WTC11 (cell line): ENCODE results near the gene SYTL1. TPM values are rescaled to one million over a fixed set of nuclear protein-coding genes. Genes with fewer than 3 reads are reported as not detected.

ENCODE experiments used
- ATAC-seq: fragments of 200-7000 bp; cut with Tn5 transposase; 2 replicates; pipeline ENCODE4 v1.10.0; 2021; ENCODE audit warnings: mild to moderate bottlenecking, moderate library complexity
- CTCF ChIA-PET: fragments of 300-600 bp; sonication (Branson Sonifier 250); formaldehyde crosslinking; loops from one replicate; lab custom pipeline; 2021; ENCODE audit warnings: antibody characterized with exemption; lab: Charles Lee
- POLR2A ChIA-PET: fragments of 350-600 bp; sonication (Branson Sonifier 250); formaldehyde crosslinking; loops from one replicate; lab custom pipeline; 2021; ENCODE audit warnings: antibody characterized with exemption; lab: Charles Lee
- DNase-seq: peaks from one replicate; pipeline ENCODE4 v3.0.0; 2021; ENCODE audit warnings: low spot score
- H3K27ac Mint-ChIP-seq: 2 replicates; pipeline ENCODE4 v1.8.0; 2021; ENCODE audit warnings: mixed read lengths
- H3K27me3 Mint-ChIP-seq: 2 replicates; pipeline ENCODE4 v1.8.0; 2021; ENCODE audit warnings: low read depth, mild to moderate bottlenecking, moderate library complexity, mixed read lengths
- H3K36me3 Mint-ChIP-seq: 2 replicates; pipeline ENCODE4 v1.8.0; 2021; ENCODE audit warnings: mixed read lengths
- H3K4me1 Mint-ChIP-seq: 2 replicates; pipeline ENCODE4 v1.8.0; 2022; ENCODE audit warnings: mixed read lengths
- H3K4me3 Mint-ChIP-seq: 2 replicates; pipeline ENCODE4 v1.8.0; 2021; ENCODE audit warnings: mild to moderate bottlenecking, moderate library complexity, mixed read lengths
- H3K9me3 Mint-ChIP-seq: 2 replicates; pipeline ENCODE4 v1.8.0; 2021; ENCODE audit warnings: mixed read lengths
- ESRRA ChIP-seq: sonication (generic); formaldehyde crosslinking; IDR thresholded peaks from 2 replicates; pipeline ENCODE4 v1.8.1; 2022; ENCODE audit warnings: mild to moderate bottlenecking, missing genetic modification reagents, borderline replicate concordance
- ETV6 ChIP-seq: sonication (generic); formaldehyde crosslinking; IDR thresholded peaks from 2 replicates; pipeline ENCODE4 v1.8.1; 2022; ENCODE audit warnings: mild to moderate bottlenecking, missing genetic modification reagents
- JAZF1 ChIP-seq: fragments of 250-450 bp; sonication (Bioruptor Pico); IDR thresholded peaks from 2 replicates; pipeline ENCODE4 v1.9.0; 2021; ENCODE audit warnings: moderate library complexity, mild to moderate bottlenecking, inconsistent platforms
- NFATC4 ChIP-seq: fragments of 250-450 bp; sonication (Bioruptor Pico); IDR thresholded peaks from 2 replicates; pipeline ENCODE4 v1.9.0; 2021; ENCODE audit warnings: mild to moderate bottlenecking
- NR2C2 ChIP-seq: sonication (generic); formaldehyde crosslinking; IDR thresholded peaks from 2 replicates; pipeline ENCODE4 v1.8.0; 2022; ENCODE audit warnings: mild to moderate bottlenecking, missing genetic modification reagents
- PRRX2 ChIP-seq: fragments of 250-450 bp; sonication (Bioruptor Pico); IDR thresholded peaks from 2 replicates; pipeline ENCODE4 v1.8.0; 2021; ENCODE audit warnings: mild to moderate bottlenecking
- SMAD4 ChIP-seq: sonication (generic); formaldehyde crosslinking; IDR thresholded peaks from 2 replicates; pipeline ENCODE4 v1.8.0; 2022; ENCODE audit warnings: mild to moderate bottlenecking, missing genetic modification reagents
- ZNF138 ChIP-seq: sonication (generic); formaldehyde crosslinking; conservative IDR thresholded peaks from 2 replicates; pipeline ENCODE4 v1.8.1; 2022; ENCODE audit warnings: mild to moderate bottlenecking, moderate library complexity, missing genetic modification reagents
- ZNF423 ChIP-seq: fragments of 250-450 bp; sonication (Bioruptor Pico); IDR thresholded peaks from 2 replicates; pipeline ENCODE4 v2.1.2; 2022; ENCODE audit warnings: mild to moderate bottlenecking, moderate library complexity
- ZNF671 ChIP-seq: fragments of 250-450 bp; sonication (Bioruptor Pico); IDR thresholded peaks from 2 replicates; pipeline ENCODE4 v1.8.0; 2021; ENCODE audit warnings: mild to moderate bottlenecking
- total RNA-seq: library from RNA; stranded (reverse); gene quantifications from 3 replicates; pipeline ENCODE4 v1.2.3, GENCODE V29; 2021
- TF ChIP-seq, protein P1 (sequence below): sonication (generic); formaldehyde crosslinking; IDR thresholded peaks from 2 replicates; pipeline ENCODE4 v1.8.0; 2022; ENCODE audit warnings: missing genetic modification reagents
- TF ChIP-seq, protein P2 (sequence below): fragments of 250-450 bp; sonication (Bioruptor Pico); IDR thresholded peaks from 2 replicates; pipeline ENCODE4 v1.9.0; 2021; ENCODE audit warnings: mild to moderate bottlenecking, borderline replicate concordance
- TF ChIP-seq, protein P3 (sequence below): sonication (generic); formaldehyde crosslinking; IDR thresholded peaks from 2 replicates; pipeline ENCODE4 v1.8.1; 2023; ENCODE audit warnings: mild to moderate bottlenecking, missing genetic modification reagents, borderline replicate concordance
- TF ChIP-seq, protein P4 (sequence below): fragments of 250-450 bp; sonication (Bioruptor Pico); conservative IDR thresholded peaks from 2 replicates; pipeline ENCODE4 v1.9.0; 2021; ENCODE audit warnings: mild to moderate bottlenecking

SYTL1 gene
- total RNA-seq, 1 experiment from 2014 or later: 18.0 TPM

DNA sequence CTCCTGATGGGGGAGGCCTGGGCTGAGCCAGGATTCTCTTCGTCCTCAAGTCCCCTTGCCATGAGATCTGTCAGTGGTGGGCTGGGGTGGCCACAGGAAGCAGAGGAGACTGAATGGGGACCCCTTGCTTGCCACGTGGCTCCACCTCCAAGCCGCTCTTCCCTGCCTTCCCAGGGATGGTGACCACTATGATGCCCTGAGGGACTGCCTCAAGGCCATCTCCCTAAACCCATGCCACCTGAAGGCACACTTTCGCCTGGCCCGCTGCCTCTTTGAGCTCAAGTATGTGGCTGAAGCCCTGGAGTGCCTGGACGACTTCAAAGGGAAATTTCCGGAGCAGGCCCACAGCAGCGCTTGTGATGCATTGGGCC lies 40.8 kb upstream of the SYTL1 start (continued):
- TF ChIP-seq, protein P1, sequence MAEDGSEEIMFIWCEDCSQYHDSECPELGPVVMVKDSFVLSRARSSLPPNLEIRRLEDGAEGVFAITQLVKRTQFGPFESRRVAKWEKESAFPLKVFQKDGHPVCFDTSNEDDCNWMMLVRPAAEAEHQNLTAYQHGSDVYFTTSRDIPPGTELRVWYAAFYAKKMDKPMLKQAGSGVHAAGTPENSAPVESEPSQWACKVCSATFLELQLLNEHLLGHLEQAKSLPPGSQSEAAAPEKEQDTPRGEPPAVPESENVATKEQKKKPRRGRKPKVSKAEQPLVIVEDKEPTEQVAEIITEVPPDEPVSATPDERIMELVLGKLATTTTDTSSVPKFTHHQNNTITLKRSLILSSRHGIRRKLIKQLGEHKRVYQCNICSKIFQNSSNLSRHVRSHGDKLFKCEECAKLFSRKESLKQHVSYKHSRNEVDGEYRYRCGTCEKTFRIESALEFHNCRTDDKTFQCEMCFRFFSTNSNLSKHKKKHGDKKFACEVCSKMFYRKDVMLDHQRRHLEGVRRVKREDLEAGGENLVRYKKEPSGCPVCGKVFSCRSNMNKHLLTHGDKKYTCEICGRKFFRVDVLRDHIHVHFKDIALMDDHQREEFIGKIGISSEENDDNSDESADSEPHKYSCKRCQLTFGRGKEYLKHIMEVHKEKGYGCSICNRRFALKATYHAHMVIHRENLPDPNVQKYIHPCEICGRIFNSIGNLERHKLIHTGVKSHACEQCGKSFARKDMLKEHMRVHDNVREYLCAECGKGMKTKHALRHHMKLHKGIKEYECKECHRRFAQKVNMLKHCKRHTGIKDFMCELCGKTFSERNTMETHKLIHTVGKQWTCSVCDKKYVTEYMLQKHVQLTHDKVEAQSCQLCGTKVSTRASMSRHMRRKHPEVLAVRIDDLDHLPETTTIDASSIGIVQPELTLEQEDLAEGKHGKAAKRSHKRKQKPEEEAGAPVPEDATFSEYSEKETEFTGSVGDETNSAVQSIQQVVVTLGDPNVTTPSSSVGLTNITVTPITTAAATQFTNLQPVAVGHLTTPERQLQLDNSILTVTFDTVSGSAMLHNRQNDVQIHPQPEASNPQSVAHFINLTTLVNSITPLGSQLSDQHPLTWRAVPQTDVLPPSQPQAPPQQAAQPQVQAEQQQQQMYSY: no peak

DNA sequence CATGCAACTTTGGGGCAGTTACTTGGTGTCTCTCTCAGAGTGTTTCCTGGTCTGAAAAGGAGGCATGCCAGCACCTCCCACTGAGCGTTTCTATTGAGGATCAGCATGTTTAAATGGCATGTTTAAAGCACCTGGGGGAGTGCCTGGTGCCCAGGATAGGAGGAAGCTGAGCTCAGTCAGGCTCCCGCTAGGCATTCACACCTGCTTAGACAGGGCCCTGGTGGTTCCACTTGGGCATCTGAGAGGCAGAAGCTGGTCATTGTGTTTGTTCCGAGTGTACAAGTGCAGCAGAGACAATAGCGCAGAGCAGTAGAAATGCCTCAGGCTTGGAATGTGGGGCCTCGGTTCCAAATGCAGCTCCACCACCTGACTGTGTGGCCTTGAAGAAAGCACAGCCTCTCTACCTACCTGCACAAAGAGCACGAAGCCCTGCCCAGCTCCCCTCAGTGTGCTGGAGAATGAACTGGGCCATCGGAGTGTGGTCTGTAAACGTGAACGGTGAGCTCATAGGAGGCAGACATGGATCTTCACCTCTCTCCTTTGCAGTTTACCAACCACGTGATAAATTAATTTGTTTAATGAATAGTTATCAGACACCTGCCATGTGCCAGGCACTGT lies 40.1 kb upstream of the SYTL1 start:
- Mint-ChIP-seq H3K4me1 (peaks cover 29% of the 10 kb centered on the region), H3K27me3 (no peaks in the 10 kb centered on the region), H3K4me3 (no peak overlapping the region), H3K9me3 (no peaks in the 10 kb centered on the region), H3K27ac (no peak overlapping the region), H3K36me3 (peaks cover 3% of the 10 kb centered on the region)
- ChIA-PET POLR2A (interaction anchor here (1.0 to 1.4 kb wide), 4 partner anchors 47 to 65 kb away, joined by 3 to 7 read pairs (median 4); partner anchors contain the start of gene MAP3K6), CTCF (interaction anchor here (0.5 to 9.0 kb wide), 38 partner anchors 8 to 370 kb away, joined by 3 to 260 read pairs (median 7); partner anchors contain the start of genes CD164L2, FCN3, IFI6 and MAP3K6)
- peak; percentile 17 for ATAC-seq
- TF ChIP-seq ZNF423 (CRISPR knock-in tag) (peak; percentile 69), JAZF1 (no peak)
- no peak for DNase-seq

DNA sequence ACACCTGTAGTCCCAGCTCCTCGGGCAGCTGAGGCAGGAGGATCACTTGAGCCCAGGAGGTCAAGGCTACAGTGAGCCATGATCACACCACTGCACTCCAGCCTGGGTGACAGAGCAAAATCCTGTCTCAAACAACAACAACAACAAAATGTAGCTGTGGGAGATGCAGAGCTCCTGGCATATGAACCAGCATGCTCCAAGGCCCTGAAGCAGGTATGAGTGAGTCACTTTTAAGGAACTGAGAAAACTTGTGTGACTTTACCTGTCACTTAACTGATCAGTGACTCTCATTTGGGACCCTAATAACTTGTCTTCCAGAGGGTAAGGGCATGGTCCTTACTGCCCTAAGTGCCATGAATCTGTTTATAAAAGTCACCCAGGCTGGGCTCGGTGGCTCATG lies 39.2 kb upstream of the SYTL1 start:
- H3K4me3 Mint-ChIP-seq: no peak overlapping the region
- ATAC-seq (no peak), DNase-seq (no peak)
- peaks cover 3% of the 10 kb centered on the region for H3K36me3 Mint-ChIP-seq
- H3K27me3 Mint-ChIP-seq: no peaks in the 10 kb centered on the region
- no peaks in the 10 kb centered on the region for H3K9me3 Mint-ChIP-seq
- POLR2A ChIA-PET: interaction anchor here (1.0 kb wide), 1 partner anchor 46 kb away, joined by 4 read pairs; no protein-coding TSS in a partner anchor
- H3K27ac Mint-ChIP-seq: no peak overlapping the region
- TF ChIP-seq, protein P2, sequence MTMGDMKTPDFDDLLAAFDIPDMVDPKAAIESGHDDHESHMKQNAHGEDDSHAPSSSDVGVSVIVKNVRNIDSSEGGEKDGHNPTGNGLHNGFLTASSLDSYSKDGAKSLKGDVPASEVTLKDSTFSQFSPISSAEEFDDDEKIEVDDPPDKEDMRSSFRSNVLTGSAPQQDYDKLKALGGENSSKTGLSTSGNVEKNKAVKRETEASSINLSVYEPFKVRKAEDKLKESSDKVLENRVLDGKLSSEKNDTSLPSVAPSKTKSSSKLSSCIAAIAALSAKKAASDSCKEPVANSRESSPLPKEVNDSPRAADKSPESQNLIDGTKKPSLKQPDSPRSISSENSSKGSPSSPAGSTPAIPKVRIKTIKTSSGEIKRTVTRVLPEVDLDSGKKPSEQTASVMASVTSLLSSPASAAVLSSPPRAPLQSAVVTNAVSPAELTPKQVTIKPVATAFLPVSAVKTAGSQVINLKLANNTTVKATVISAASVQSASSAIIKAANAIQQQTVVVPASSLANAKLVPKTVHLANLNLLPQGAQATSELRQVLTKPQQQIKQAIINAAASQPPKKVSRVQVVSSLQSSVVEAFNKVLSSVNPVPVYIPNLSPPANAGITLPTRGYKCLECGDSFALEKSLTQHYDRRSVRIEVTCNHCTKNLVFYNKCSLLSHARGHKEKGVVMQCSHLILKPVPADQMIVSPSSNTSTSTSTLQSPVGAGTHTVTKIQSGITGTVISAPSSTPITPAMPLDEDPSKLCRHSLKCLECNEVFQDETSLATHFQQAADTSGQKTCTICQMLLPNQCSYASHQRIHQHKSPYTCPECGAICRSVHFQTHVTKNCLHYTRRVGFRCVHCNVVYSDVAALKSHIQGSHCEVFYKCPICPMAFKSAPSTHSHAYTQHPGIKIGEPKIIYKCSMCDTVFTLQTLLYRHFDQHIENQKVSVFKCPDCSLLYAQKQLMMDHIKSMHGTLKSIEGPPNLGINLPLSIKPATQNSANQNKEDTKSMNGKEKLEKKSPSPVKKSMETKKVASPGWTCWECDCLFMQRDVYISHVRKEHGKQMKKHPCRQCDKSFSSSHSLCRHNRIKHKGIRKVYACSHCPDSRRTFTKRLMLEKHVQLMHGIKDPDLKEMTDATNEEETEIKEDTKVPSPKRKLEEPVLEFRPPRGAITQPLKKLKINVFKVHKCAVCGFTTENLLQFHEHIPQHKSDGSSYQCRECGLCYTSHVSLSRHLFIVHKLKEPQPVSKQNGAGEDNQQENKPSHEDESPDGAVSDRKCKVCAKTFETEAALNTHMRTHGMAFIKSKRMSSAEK (CRISPR knock-in tag): no peak
- TF ChIP-seq SMAD4 (CRISPR knock-in tag): no peak
- H3K4me1 Mint-ChIP-seq: peaks cover 37% of the 10 kb centered on the region
- CTCF ChIA-PET: interaction anchor here (0.6 to 9.0 kb wide), 11 partner anchors 15 to 305 kb away, joined by 3 to 260 read pairs (median 38); partner anchors contain the start of genes CD164L2 and MAP3K6

DNA sequence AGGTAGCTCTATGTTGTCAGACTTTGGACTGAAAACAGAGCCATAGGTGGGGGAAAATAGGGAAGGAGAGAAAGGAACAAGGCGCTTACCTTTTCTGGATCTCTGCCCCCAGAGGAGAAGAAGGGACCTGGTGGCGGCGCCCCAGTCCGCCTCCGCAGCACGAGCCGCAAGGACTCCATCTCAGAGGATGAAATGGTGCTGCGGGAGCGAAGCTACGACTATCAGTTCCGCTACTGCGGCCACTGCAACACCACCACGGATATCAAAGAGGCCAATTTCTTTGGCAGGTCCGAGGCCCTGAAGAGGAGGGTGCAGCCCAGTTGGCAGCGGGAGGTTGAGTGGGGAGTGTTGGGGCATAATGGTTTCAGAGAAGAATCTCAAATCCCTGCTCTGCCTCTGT lies 38.3 kb upstream of the SYTL1 start:
- H3K4me1 Mint-ChIP-seq: peaks cover 44% of the 10 kb centered on the region
- no peak for TF ChIP-seq ZNF138 (CRISPR knock-in tag)
- TF ChIP-seq NFATC4: no peak
- TF ChIP-seq ESRRA (CRISPR knock-in tag): no peak
- TF ChIP-seq NR2C2 (CRISPR knock-in tag): no peak
- no peak for TF ChIP-seq PRRX2
- TF ChIP-seq, protein P3, sequence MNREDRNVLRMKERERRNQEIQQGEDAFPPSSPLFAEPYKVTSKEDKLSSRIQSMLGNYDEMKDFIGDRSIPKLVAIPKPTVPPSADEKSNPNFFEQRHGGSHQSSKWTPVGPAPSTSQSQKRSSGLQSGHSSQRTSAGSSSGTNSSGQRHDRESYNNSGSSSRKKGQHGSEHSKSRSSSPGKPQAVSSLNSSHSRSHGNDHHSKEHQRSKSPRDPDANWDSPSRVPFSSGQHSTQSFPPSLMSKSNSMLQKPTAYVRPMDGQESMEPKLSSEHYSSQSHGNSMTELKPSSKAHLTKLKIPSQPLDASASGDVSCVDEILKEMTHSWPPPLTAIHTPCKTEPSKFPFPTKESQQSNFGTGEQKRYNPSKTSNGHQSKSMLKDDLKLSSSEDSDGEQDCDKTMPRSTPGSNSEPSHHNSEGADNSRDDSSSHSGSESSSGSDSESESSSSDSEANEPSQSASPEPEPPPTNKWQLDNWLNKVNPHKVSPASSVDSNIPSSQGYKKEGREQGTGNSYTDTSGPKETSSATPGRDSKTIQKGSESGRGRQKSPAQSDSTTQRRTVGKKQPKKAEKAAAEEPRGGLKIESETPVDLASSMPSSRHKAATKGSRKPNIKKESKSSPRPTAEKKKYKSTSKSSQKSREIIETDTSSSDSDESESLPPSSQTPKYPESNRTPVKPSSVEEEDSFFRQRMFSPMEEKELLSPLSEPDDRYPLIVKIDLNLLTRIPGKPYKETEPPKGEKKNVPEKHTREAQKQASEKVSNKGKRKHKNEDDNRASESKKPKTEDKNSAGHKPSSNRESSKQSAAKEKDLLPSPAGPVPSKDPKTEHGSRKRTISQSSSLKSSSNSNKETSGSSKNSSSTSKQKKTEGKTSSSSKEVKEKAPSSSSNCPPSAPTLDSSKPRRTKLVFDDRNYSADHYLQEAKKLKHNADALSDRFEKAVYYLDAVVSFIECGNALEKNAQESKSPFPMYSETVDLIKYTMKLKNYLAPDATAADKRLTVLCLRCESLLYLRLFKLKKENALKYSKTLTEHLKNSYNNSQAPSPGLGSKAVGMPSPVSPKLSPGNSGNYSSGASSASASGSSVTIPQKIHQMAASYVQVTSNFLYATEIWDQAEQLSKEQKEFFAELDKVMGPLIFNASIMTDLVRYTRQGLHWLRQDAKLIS (CRISPR knock-in tag): no peak
- no peak for TF ChIP-seq ETV6 (CRISPR knock-in tag)
- no peak for TF ChIP-seq ZNF671 (CRISPR knock-in tag)
- TF ChIP-seq, protein P4, sequence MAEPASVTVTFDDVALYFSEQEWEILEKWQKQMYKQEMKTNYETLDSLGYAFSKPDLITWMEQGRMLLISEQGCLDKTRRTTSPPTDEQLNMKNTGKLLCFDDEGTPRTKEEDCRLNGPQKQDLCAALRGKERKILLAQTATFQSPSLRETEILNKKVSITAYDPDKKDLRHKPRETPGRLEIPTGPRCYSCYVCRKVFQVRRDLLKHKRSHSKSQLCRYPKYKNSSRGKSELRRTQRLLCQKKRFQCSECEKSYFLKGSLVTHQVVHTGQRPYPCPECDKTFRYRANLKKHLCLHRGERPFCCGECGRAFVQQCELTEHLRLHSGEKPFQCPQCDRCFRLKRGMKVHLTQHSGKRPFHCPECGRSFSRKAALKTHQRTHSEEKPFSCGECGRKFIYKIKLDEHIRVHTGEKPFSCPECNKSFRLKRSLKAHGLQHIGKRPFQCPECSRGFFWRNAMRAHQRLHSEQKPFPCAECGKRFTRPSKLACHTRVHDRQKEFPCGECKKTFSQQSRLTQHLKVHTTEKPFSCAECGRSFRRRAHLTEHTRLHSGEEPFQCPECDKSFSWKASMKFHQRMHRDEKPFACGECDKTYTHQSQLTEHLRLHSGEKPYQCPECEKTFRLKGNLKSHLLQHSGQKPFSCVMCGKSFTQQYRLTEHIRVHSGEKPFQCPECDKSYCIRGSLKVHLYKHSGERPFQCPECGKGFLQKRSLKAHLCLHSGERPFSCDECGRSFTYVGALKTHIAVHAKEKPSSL (CRISPR knock-in tag): no peak
- peaks cover 3% of the 10 kb centered on the region for H3K36me3 Mint-ChIP-seq
- peak; percentile 20 for DNase-seq
- peak overlapping the region; percentile 65; the same call in 1 of the 2 replicates for H3K27ac Mint-ChIP-seq
- H3K27me3 Mint-ChIP-seq: no peaks in the 10 kb centered on the region
- ATAC-seq: no peak
- H3K4me3 Mint-ChIP-seq: no peak overlapping the region
- H3K9me3 Mint-ChIP-seq: no peaks in the 10 kb centered on the region
- ChIA-PET POLR2A (no interaction called here), CTCF (interaction anchor here (8.4 to 8.5 kb wide), 2 partner anchors 29 to 94 kb away, joined by 70 to 150 read pairs; no protein-coding TSS in a partner anchor)
